Mesodermal cell (in vitro differentiated cells): ENCODE data around the gene LAPTM5.

Experiments
- H3K27ac ChIP-seq: 2 replicates; pipeline ENCODE4 v1.7.0; 2013; ENCODE audit warnings: mild to moderate bottlenecking, low read depth, low read length, moderate library complexity; ENCODE audit not compliant: severe bottlenecking
- H3K36me3 ChIP-seq: 2 replicates; pipeline ENCODE4 v1.7.1; 2013; ENCODE audit warnings: mild to moderate bottlenecking, low read length, moderate library complexity; ENCODE audit not compliant: control insufficient read depth, insufficient read depth
- H3K4me1 ChIP-seq: one replicate; pipeline ENCODE4 v1.7.1; 2013; ENCODE audit warnings: mild to moderate bottlenecking, low read length; ENCODE audit not compliant: insufficient read depth, control insufficient read depth, poor library complexity, severe bottlenecking
- H3K4me3 ChIP-seq: 2 replicates; pipeline ENCODE4 v1.7.0; 2013; ENCODE audit warnings: low read length, control low read depth, mild to moderate bottlenecking; ENCODE audit not compliant: insufficient read depth, poor library complexity, severe bottlenecking; ENCODE audit errors: extremely low read depth
- H3K9me3 ChIP-seq: 2 replicates; pipeline ENCODE4 v1.7.1; 2013; ENCODE audit warnings: mild to moderate bottlenecking, low read length, moderate library complexity; ENCODE audit not compliant: control insufficient read depth
- WGBS, 2 experiments: methylation state at CpG; one replicate each; pipeline ENCODE4 v1.1.5; 2013; ENCODE audit warnings: missing lambda C conversion rate in 2 of 2; ENCODE audit not compliant: insufficient coverage in 2 of 2; 5-methylcytosine and 5-hydroxymethylcytosine counted together

LAPTM5 gene

GRCh38 chr1:30715886-30716285, 41.7 kb downstream of the LAPTM5 start:
- H3K9me3 ChIP-seq = peaks cover 11% of the 10 kb centered on the region
- no peak overlapping the region for H3K4me3 ChIP-seq
- WGBS, 2 experiments = 92 to 94% methylated on average over 11 of the region's 11 CpGs
- no peaks in the 10 kb centered on the region for H3K4me1 ChIP-seq
- no peaks in the 10 kb centered on the region for H3K36me3 ChIP-seq
- no peak overlapping the region for H3K27ac ChIP-seq

- peaks cover 11% of the 10 kb centered on the region for H3K9me3 ChIP-seq
- no peak overlapping the region for H3K4me3 ChIP-seq
- no peaks in the 10 kb centered on the region for H3K4me1 ChIP-seq
- no peak overlapping the region for H3K27ac ChIP-seq
- H3K36me3 ChIP-seq = no peaks in the 10 kb centered on the region
- 80% methylated on average over 1 of the region's 2 CpGs; no CpG with 5 or more reads in 1 of the 2 experiments for WGBS, 2 experiments
Measured at GRCh38 chr1:30715216-30715615, 42.4 kb downstream of the LAPTM5 start.

- Histone ChIP-seq H3K9me3 (peaks cover 11% of the 10 kb centered on the region), H3K27ac (no peak overlapping the region), H3K36me3 (no peaks in the 10 kb centered on the region), H3K4me1 (no peaks in the 10 kb centered on the region), H3K4me3 (no peak overlapping the region)
- 96 to 97% methylated on average over 8 of the region's 8 CpGs for WGBS, 2 experiments
Measured at GRCh38 chr1:30714536-30715090, 43.0 kb downstream of the LAPTM5 start.

GRCh38 chr1:30714025-30714424, 43.5 kb downstream of the LAPTM5 start:
- H3K27ac ChIP-seq = no peak overlapping the region
- WGBS, 2 experiments = 22 to 60% methylated on average over 2 to 3 of the region's 4 CpGs
- no peaks in the 10 kb centered on the region for H3K36me3 ChIP-seq
- H3K9me3 ChIP-seq = peaks cover 11% of the 10 kb centered on the region
- no peak overlapping the region for H3K4me3 ChIP-seq
- H3K4me1 ChIP-seq = no peaks in the 10 kb centered on the region

- H3K9me3 ChIP-seq = peaks cover 11% of the 10 kb centered on the region
- H3K36me3 ChIP-seq = no peaks in the 10 kb centered on the region
- WGBS, 2 experiments = 82 to 83% methylated on average over 8 to 12 of the region's 12 CpGs
- no peak overlapping the region for H3K4me3 ChIP-seq
- H3K4me1 ChIP-seq = no peaks in the 10 kb centered on the region
- H3K27ac ChIP-seq = no peak overlapping the region
Measured at GRCh38 chr1:30713311-30713710, 44.3 kb downstream of the LAPTM5 start.

GRCh38 chr1:30712583-30712982, 45.0 kb downstream of the LAPTM5 start:
- H3K4me3 ChIP-seq = no peak overlapping the region
- H3K4me1 ChIP-seq = peaks cover 2% of the 10 kb centered on the region
- H3K36me3 ChIP-seq = no peaks in the 10 kb centered on the region
- H3K27ac ChIP-seq = no peak overlapping the region
- 94 to 100% methylated on average over 1 to 5 of the region's 6 CpGs for WGBS, 2 experiments
- H3K9me3 ChIP-seq = peaks cover 11% of the 10 kb centered on the region

- Histone ChIP-seq H3K9me3 (peaks cover under 1% of the 10 kb centered on the region), H3K4me3 (no peak overlapping the region), H3K4me1 (peaks cover 2% of the 10 kb centered on the region), H3K36me3 (no peaks in the 10 kb centered on the region), H3K27ac (no peak overlapping the region)
- 100% methylated on average over 1 of the region's 2 CpGs; no CpG with 5 or more reads in 1 of the 2 experiments for WGBS, 2 experiments
Measured at GRCh38 chr1:30710407-30710806, 47.2 kb downstream of the LAPTM5 start.

- Histone ChIP-seq H3K4me3 (no peak overlapping the region), H3K36me3 (no peaks in the 10 kb centered on the region), H3K27ac (no peak overlapping the region), H3K9me3 (no peaks in the 10 kb centered on the region), H3K4me1 (peaks cover 2% of the 10 kb centered on the region)
- 51 to 93% methylated on average over 5 of the region's 8 CpGs for WGBS, 2 experiments
Measured at GRCh38 chr1:30708361-30708728, 49.2 kb downstream of the LAPTM5 start.

GRCh38 chr1:30707412-30708360, 49.9 kb downstream of the LAPTM5 start:
- no peaks in the 10 kb centered on the region for H3K9me3 ChIP-seq
- peaks cover 2% of the 10 kb centered on the region for H3K4me1 ChIP-seq
- H3K4me3 ChIP-seq = no peak overlapping the region
- H3K27ac ChIP-seq = no peak overlapping the region
- 59 to 68% methylated on average over 9 to 12 of the region's 16 CpGs for WGBS, 2 experiments
- no peaks in the 10 kb centered on the region for H3K36me3 ChIP-seq

GRCh38 chr1:30706528-30706927, 51.0 kb downstream of the LAPTM5 start:
- WGBS, 2 experiments = 80 to 89% methylated on average over 8 of the region's 9 CpGs

GRCh38 chr1:30705698-30706097, 51.9 kb downstream of the LAPTM5 start:
- H3K4me3 ChIP-seq = no peak overlapping the region
- no peaks in the 10 kb centered on the region for H3K36me3 ChIP-seq
- WGBS, 2 experiments = 82 to 91% methylated on average over 1 to 3 of the region's 4 CpGs
- peaks cover 2% of the 10 kb centered on the region for H3K4me1 ChIP-seq
- no peaks in the 10 kb centered on the region for H3K9me3 ChIP-seq
- H3K27ac ChIP-seq = no peak overlapping the region

More at GRCh38 chr1:30706528-30706927, 51.0 kb downstream of the LAPTM5 start:
- H3K4me1 ChIP-seq = peaks cover 2% of the 10 kb centered on the region
- no peak overlapping the region for H3K27ac ChIP-seq
- no peak overlapping the region for H3K4me3 ChIP-seq
- no peaks in the 10 kb centered on the region for H3K9me3 ChIP-seq
- no peaks in the 10 kb centered on the region for H3K36me3 ChIP-seq
